ENCODE results near the gene GDF10. TPM values are rescaled to one million over a fixed set of nuclear protein-coding genes. Genes with fewer than 3 reads are reported as not detected.

GDF10 gene
- total and polyA plus RNA-seq, 2 donors (not counting 3 experiments of a cell fraction or from before 2014, with no cell fraction given), result not detected

GRCh38 chr10:47286116-47286505 lies 13.9 kb upstream of the GDF10 start:
- H3K4me1 ChIP-seq (ENCODE audit: control insufficient read depth, extremely low read depth, insufficient read depth, low read length), result no peaks in the 10 kb centered on the region
- intact Hi-C loops (cut with micrococcal nuclease), result no loop called here
- no peaks in the 10 kb centered on the region for H3K9me3 ChIP-seq (replicated peaks; ENCODE audit: control insufficient read depth, insufficient read depth, low read length)
- H3K9me1 ChIP-seq (replicated peaks; ENCODE audit: control insufficient read depth, extremely low read depth, insufficient read depth, low read length), result no peaks in the 10 kb centered on the region
- dilution Hi-C loops (cut with MboI; ENCODE audit: extremely low pct_ligation_motif_present, low sequenced_read_pairs), result no loop called here
- POLR2A ChIA-PET, result no interaction called here
- CTCF ChIA-PET, result no interaction called here
- no peak overlapping the region for H3K4me2 ChIP-seq (ENCODE audit: insufficient read depth, low read length)
- no peak overlapping the region for H3K4me3 ChIP-seq (replicated peaks in 1 of 3; ENCODE audit: insufficient read depth in 1 of 3, low read depth in 1 of 3, low read length in 3 of 3)
- H3K79me2 ChIP-seq (ENCODE audit: control insufficient read depth, insufficient read depth, low read length), result no peaks in the 10 kb centered on the region
- H3K36me3 ChIP-seq (ENCODE audit: control insufficient read depth in 2 of 2, extremely low read depth in 1 of 2, insufficient read depth in 2 of 2, low read length in 2 of 2), result no peaks in the 10 kb centered on the region
- DNase-seq (ENCODE audit: low read depth, low spot score) (no peak), FAIRE-seq (no peak)
- H3K27me3 ChIP-seq (ENCODE audit: control insufficient read depth in 2 of 2, insufficient read depth in 2 of 2, low read length in 2 of 2), result no peaks in the 10 kb centered on the region
- no peak overlapping the region for H3K9ac ChIP-seq (replicated peaks; ENCODE audit: extremely low read depth, insufficient read depth, low read length)
- H3K27ac ChIP-seq (ENCODE audit: insufficient read depth, low read depth, low read length), result no peak overlapping the region
- no peak overlapping the region for H2AFZ ChIP-seq (ENCODE audit: low read depth, low read length)
- no TSS peak for BruUV-seq (replicated peaks)
- TF ChIP-seq MAX (IDR thresholded peaks at IDR 0.05; ENCODE audit: insufficient read depth, insufficient read length) (no peak), JUN (IDR thresholded peaks at IDR 0.05; ENCODE audit: borderline replicate concordance, insufficient read depth, insufficient read length, low read depth) (no peak), EZH2 (IDR thresholded peaks at IDR 0.05; ENCODE audit: borderline replicate concordance, low read depth, low read length, severe bottlenecking) (no peak), POLR2A (IDR thresholded peaks at IDR 0.05; ENCODE audit: low read depth, low read length) (no peak), GATA2 (IDR thresholded peaks at IDR 0.05; ENCODE audit: insufficient read depth, insufficient read length, low read depth, low read length) (no peak), FOS (IDR thresholded peaks at IDR 0.05; ENCODE audit: borderline replicate concordance, insufficient read depth, low read length) (no peak), POLR2AphosphoS5 (IDR thresholded peaks at IDR 0.05; ENCODE audit: insufficient read depth, low read depth, low read length) (no peak), MYC (IDR thresholded peaks at IDR 0.05; ENCODE audit: low read depth, low read length) (no peak)
- TF ChIP-seq, protein P1, sequence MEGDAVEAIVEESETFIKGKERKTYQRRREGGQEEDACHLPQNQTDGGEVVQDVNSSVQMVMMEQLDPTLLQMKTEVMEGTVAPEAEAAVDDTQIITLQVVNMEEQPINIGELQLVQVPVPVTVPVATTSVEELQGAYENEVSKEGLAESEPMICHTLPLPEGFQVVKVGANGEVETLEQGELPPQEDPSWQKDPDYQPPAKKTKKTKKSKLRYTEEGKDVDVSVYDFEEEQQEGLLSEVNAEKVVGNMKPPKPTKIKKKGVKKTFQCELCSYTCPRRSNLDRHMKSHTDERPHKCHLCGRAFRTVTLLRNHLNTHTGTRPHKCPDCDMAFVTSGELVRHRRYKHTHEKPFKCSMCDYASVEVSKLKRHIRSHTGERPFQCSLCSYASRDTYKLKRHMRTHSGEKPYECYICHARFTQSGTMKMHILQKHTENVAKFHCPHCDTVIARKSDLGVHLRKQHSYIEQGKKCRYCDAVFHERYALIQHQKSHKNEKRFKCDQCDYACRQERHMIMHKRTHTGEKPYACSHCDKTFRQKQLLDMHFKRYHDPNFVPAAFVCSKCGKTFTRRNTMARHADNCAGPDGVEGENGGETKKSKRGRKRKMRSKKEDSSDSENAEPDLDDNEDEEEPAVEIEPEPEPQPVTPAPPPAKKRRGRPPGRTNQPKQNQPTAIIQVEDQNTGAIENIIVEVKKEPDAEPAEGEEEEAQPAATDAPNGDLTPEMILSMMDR (IDR thresholded peaks at IDR 0.05; ENCODE audit: extremely low read depth in 1 of 2, insufficient read depth in 1 of 2, low read depth in 1 of 2, low read length in 2 of 2), result no peak
- H4K20me1 ChIP-seq (replicated peaks; ENCODE audit: control insufficient read depth, extremely low read depth, insufficient read depth, low read length), result no peaks in the 10 kb centered on the region
